CMK (cell line): ENCODE data around the gene TOM1L1.
A peak's percentile ranks its signal among the peaks of the same experiment; 100 is the strongest.
"Not testable (repeated sequence)": the region's sequence is repeated elsewhere in the genome, so short reads cannot be mapped to it uniquely, and the experiment has no call there.

Experiments used
- DNase-seq: peaks from one replicate; pipeline ENCODE4 v3.0.0-alpha.2; 2010; ENCODE audit warnings: low read depth

Gene TOM1L1, protein sequence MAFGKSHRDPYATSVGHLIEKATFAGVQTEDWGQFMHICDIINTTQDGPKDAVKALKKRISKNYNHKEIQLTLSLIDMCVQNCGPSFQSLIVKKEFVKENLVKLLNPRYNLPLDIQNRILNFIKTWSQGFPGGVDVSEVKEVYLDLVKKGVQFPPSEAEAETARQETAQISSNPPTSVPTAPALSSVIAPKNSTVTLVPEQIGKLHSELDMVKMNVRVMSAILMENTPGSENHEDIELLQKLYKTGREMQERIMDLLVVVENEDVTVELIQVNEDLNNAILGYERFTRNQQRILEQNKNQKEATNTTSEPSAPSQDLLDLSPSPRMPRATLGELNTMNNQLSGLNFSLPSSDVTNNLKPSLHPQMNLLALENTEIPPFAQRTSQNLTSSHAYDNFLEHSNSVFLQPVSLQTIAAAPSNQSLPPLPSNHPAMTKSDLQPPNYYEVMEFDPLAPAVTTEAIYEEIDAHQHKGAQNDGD

DNA sequence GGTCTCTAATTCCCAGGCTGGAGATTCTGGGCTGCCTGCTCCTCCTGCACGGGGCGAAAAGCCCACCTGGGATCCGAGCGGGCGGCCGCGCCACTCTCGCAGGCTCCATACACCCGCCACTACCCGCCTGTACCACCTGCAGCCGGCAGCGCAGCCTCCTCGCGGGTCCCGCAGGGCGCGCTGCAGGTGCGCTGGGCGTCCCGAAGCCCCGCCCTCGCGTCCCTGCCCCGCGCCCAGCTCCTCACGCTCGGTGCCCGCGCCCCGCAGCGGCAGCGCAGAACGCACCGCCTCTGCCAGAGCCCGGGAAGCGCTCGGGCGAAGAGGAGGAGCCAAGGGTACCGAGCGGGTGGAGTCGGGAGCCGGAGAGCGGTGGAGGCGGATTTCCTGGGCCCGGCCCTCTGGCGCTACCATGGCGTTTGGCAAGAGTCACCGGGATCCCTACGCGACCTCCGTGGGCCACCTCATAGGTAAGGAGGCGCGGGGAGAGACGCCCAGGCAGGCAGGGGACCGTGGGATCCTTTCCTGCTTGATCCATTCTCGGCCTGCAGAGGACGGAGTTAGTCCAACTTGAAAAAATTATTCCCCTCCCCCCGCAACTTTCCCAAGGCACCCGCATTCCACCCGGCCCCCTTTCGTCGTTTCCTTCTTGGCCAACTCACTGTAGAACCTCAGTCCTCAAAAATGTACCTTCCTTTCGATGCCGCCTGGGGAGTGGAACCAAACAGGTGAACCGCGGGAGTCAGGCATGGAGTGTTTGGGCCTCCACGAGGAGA, at the start of gene TOM1L1:
TSS of gene TOM1L1 (plus strand) at position 396 of the 773 bp plus-strand sequence. CDS start at position 410, 14 bp downstream.
- DNase-seq: no peak

DNA sequence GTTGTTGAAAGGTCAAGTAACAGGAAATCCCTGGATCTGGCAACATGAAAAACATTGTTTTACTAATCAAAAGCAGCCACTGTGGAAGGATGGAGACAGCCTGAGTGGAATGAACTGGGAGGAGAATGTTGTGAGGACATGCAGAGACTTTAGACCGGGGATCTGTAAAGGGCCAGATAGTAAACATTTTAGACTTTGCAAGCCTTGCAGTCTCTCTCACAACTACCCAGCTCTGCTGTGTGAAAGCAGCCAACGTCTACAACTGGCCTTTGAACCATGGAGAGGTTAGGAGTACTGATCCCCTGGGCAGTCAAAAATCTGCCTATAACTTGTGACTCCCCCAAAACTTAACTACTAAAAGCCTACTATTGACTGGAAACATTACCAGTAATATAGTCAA, 41.5 kb upstream of the TOM1L1 start:
- DNase-seq: no peak

DNA sequence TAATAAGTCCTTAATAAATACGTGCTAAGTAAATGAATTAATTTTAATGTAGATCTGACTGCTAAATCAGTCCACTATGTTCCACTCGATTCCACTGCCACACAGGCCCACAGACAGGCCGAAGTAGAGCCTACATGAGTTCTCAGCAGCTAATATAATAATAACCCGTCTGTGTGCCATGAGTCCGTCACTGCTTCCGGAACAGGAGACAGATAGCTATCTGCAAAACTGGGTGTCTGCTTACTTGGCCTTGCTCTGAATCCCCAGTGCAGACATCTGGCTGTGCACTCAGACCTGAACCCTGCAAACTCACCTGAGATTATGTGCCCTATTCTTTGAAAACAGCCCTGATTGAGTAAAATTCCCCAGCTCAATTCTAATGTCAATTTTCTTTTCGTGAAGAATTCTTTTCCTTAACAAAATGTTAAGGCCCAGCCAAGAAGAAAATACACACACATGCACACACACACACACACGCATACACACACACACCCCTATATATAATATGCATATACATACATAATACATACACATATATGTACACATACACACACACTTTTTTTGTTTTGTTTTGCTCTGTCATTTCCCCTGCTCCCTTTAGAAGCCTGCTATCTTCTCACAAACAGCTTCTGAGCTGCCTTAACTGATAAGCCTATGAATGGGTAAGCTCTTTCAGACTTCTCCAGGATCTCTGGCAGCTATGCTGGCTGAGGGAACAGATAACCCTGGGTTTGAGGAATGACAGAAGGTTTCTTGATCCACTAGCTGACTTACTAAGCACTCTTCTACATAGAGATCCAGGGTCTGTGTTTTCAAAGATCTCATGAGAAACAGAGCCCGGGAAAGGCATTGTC, 39.8 kb upstream of the TOM1L1 start:
- peak; percentile 74 for DNase-seq

- DNase-seq: no peak
Measured at GRCh38 chr17:54861471-54861983, 39.1 kb upstream of the TOM1L1 start.

- DNase-seq: no peak
Measured at GRCh38 chr17:54863176-54863575, 37.5 kb upstream of the TOM1L1 start.

- no peak for DNase-seq
Measured at GRCh38 chr17:54864070-54864469, 36.6 kb upstream of the TOM1L1 start.

GRCh38 chr17:54864636-54865356, 35.9 kb upstream of the TOM1L1 start:
- DNase-seq: no peak

DNA sequence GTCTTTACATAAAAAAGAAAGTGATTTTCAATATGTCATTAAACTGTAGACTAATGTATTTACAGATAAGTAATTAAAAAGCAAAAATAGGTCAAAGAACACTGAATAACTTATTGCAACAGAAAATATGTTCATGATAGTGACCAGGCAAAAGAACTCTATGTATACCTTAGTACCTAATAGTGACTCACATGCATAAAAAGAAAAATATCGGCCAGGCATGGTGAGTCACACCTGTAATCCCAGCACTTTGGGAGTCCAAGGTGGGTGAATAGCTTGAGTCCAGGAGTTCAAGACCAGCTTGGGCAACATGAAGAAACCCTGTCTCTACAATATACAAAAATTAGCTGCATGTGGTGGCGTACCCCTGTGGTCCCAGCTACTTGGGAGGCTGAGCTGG, 33.0 kb upstream of the TOM1L1 start:
- no peak for DNase-seq

DNA sequence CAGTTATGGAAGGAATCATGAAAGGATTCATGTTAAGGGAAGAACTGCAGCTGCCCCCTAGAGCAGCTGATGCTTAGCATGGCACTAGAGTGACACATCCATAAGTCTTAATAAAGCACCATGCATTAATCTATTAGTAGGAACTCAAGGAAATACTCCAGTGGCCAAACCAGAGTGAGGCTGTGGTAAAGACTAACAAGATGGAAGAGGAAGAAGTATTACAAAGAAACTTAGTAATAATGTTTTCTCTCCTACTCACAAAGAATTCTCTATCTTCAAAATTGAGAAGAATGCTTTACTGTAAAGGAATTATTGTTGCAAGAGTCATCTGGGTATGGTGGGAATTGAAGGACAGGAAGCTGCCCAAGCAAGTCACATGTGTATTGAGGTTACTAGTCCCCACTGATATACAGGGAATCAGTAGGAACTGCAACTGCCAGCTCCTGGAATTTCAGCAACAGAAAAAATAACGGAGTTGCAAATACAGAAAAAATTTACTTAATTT, 29.9 kb upstream of the TOM1L1 start:
- no peak for DNase-seq

- not testable (repeated sequence) for DNase-seq
Measured at GRCh38 chr17:54875906-54876305, 24.7 kb upstream of the TOM1L1 start.

GRCh38 chr17:54876656-54877195, 23.9 kb upstream of the TOM1L1 start:
- no peak for DNase-seq

GRCh38 chr17:54881255-54881972, 19.2 kb upstream of the TOM1L1 start:
- DNase-seq: no peak

DNA sequence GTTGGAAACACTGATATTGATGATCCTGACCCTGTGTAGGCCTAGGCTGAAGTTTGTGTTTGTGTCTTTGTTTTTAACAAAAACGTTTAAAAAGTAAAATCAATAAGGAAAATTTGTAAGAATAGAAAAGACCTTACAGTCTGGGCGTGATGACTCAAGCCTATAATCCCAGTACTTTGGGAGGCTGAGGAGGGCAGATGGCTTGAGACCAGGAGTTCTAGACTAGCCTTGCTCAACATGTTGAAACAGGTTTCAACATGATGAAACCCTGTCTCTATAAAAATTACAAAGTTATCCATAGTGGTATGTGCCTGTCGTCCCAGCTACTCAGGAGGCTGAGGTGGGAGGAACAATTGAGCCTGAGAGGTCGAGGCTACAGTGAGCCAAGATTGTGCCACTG, 18.3 kb upstream of the TOM1L1 start:
- DNase-seq: no peak

DNA sequence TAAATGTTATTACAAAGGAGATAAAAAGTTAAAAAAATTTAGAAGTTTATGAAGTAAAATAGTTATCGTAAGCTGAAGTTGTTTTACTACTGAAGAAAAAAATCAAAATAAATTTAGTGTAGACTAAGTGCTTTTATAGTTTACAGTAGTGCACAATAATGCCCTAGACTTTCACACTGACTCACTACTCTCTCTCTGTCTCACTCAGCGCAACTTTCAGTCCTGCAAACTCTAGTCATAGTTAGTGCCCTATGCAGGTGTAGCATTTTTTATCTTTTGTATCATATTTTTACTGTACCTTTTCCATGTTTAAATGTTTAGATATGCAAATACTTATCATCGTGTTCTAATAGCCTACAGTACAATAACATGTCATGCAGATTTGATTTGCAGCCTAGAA, 17.7 kb upstream of the TOM1L1 start:
- no peak for DNase-seq

DNA sequence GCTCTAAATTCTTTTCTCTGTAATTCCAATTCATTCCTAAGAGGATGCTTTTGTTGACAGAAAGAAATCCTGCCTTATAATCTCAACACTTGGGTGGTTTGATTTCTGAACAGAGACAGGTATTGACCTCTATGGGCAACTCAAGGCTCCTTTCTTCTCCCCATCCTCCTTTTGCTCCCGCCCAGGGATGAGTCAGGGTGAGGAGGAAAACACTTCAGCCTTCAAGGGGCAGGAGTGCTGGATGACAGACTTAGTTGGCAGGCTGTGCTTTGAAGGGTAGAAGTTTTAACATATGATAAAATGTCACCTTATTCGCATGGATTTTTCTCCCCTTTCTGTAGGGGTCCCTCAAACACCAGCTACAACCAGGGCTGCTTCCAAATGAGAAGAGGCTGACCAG, 16.7 kb upstream of the TOM1L1 start:
- DNase-seq: no peak

GRCh38 chr17:54887787-54888186, 12.9 kb upstream of the TOM1L1 start:
- no peak for DNase-seq

- no peak for DNase-seq
Measured at GRCh38 chr17:54888254-54888653, 12.4 kb upstream of the TOM1L1 start.

- no peak for DNase-seq
Measured at GRCh38 chr17:54888981-54889380, 11.7 kb upstream of the TOM1L1 start.

GRCh38 chr17:54891176-54891821, 9.4 kb upstream of the TOM1L1 start:
- no peak for DNase-seq

DNA sequence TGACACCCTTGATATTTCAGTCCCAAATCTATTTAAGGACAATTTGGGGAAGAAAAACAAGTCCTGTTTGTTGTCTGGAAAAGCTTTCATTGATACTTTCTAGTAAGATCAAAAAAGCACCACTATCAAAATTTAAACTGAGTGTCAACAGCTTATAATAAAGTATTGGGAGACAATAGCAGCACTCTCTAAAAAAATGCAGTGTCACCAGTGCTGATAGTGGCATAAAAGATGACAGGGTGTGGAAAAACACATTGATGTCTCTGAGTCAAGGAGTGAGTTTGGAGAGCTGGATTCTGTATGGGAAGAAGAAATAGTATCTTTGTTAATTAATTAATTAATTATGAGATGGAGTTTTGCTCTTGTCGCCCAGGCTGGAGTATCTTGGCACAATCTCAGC, 8.3 kb upstream of the TOM1L1 start:
- DNase-seq: no peak
